HG02973 (cell line): ENCODE measurements around the gene CACNA2D4.
"Not testable (repeated sequence)": the region's sequence is repeated elsewhere in the genome, so short reads cannot be mapped to it uniquely, and the experiment has no call there.

Experiments used
- ATAC-seq: cut with Tn5 transposase; IDR thresholded peaks from one replicate; pipeline ENCODE4 v1.9.1; 2021; ENCODE audit warnings: moderate library complexity; ENCODE audit not compliant: unreplicated experiment

Gene CACNA2D4

DNA sequence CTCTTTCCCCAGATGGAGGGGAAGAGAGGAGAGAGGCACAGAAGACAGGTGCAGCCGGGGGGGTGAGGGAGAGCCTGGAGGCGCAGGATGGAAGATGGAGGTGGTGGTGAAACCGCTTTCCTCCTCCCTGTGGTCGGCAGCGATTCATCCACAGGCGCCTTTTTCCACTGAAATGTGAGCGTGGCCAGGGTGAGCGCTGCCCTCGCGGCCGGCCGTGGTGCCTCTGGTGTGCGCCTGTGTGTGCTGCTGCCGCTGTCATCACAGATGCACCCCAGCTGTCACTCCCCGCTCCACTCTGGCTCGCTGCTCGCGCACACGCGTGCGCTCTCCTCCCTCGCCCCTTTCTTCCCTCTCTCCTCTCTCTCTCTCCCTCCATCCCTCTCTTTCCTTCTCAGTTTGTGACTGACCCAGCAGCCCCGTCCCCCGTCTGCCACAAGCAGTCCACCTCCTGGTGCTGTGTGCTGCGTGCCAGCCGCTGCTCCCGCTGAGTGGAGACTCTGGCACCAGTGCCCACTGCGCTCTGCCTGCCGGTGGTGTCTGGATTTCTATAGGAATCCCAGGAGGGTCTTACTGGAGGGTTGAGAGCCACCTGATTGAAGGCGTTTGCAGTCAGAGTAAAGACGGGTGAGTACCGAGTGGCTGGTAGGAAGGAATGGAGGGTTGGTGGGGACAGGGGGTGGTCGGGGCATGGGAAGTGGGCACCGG lies 98.1 kb downstream of the CACNA2D4 start, which contains the start of gene LRTM2:
Gene LRTM2 (plus strand): TSS at position 375 of the 705 bp plus-strand sequence. CDS start 7,584 bp downstream, outside the sequence.
- no peak for ATAC-seq

- no peak for ATAC-seq
These were observed 98.9 kb downstream of the CACNA2D4 start for GRCh38 chr12:1819571-1819970.

- no peak for ATAC-seq
These were observed 99.4 kb downstream of the CACNA2D4 start for GRCh38 chr12:1819050-1819449.

DNA sequence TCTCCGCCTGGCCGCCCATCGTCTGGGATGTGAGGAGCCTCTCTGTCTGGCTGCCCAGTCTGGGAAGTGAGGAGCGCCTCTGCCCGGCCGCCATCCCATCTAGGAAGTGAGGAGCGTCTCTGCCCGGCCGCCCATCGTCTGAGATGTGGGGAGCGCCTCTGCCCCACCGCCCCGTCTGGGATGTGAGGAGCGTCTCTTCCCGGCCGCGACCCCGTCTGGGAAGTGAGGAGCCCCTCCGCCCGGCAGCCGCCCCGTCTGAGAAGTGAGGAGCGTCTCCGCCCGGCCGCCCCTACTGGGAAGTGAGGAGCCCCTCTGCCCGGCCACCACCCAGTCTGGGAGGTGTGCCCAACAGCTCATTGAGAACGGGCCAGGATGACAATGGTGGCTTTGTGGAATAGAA lies 100.5 kb downstream of the CACNA2D4 start:
- not testable (repeated sequence) for ATAC-seq

GRCh38 chr12:1816730-1817348 lies 101.6 kb downstream of the CACNA2D4 start:
- no peak for ATAC-seq

GRCh38 chr12:1815814-1816729 lies 102.4 kb downstream of the CACNA2D4 start:
- no peak for ATAC-seq

GRCh38 chr12:1815108-1815507 lies 103.3 kb downstream of the CACNA2D4 start:
- no peak for ATAC-seq

DNA sequence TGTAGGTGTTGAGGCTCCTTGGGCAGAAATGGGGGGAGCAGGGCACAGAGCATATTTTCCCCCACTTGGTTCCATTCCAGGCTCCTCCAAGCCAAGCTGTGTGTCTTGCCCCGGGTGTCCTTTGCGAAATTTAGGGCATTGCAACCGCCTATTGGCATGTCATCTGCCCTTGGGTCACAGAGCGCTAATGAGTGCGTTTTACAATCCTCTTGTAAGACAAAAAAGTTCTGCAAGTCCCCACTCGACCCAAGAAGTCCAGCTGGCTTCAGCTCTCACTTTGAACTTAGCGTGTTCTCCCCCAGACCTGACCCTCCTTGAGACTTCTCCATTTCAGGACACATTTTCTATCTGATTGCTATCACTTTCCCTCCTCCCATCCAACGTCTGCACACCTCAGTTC lies 104.2 kb downstream of the CACNA2D4 start:
- ATAC-seq: no peak

DNA sequence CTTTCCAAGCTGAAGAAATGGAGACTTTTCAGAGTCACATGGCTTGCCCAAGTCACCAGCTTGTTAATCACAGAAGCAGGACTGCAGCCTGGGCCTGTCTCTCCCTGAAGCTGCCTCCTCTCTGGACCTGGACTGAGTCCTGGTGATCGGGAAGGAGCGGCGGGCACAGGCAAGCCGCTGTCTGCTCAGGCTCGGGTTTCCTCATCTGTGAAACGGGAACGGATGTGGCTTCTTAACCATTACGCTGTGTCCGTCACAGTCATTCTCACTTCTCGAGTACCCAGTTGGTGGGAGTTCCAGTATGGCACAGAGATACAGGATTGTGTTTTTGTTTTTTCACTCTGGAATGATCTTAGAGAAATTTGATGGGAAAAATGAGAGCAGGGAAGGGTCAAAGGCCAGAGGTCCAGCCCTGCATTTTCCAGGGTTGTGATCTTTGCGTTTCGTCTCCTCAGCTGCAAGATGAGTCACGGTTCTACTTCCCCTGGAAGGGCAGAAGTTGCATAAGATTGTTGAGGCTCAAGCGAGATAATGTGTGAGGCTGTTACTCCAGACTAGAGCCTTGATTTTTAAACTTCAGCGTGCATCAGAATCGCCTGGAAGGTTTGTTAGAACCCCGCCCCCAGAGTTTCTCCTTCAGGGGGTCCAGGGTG lies 105.7 kb downstream of the CACNA2D4 start:
- no peak for ATAC-seq

- ATAC-seq: no peak
These were observed 106.5 kb downstream of the CACNA2D4 start for GRCh38 chr12:1811948-1812291.

GRCh38 chr12:1811281-1811947 lies 107.0 kb downstream of the CACNA2D4 start:
- ATAC-seq: no peak

- no peak for ATAC-seq
These were observed 107.5 kb downstream of the CACNA2D4 start for GRCh38 chr12:1810931-1811280.

GRCh38 chr12:1810201-1810930 lies 108.1 kb downstream of the CACNA2D4 start:
- no peak for ATAC-seq

GRCh38 chr12:1809591-1810190 lies 108.8 kb downstream of the CACNA2D4 start:
- no peak for ATAC-seq

- ATAC-seq: no peak
These were observed 109.5 kb downstream of the CACNA2D4 start for GRCh38 chr12:1808798-1809480.

GRCh38 chr12:1808036-1808797 lies 110.2 kb downstream of the CACNA2D4 start:
- no peak for ATAC-seq

DNA sequence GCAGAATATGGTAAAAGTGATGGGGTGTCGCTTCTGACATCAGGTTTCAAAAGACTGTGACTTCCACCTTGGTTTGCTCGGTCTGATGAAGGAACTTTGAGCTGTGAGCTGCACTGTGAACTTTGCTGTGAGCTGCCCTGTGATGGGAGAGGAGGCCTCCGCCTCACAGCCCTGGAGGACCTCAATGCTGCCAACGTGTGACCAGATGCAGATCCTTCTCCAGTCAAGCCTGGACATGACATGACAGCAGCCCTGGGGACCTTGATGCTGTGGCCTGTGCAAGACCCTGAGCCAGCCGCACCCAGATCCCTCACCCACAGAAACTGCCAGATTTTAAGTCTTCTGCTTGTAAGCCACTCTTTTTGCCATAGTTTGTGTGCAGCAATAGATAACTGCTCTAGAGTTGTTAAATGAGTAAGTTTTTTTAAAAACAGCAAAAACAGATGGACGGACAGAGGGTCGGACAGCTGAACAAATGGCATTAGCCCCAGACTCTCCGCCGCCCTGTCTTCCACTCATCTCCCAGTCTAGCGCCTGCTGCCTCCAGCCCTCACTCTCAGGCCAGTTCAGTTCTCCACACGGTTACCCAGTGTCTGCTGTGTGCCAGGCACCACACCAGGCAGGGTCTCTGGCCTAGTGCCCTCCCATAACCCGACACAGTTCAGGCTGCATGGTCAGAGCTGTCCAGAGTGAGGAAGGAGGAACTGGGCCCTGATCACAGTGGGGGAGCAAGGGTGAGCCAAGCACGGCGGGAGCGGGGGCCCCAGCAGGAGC lies 111.2 kb downstream of the CACNA2D4 start:
- no peak for ATAC-seq
